ENCODE results near the gene EFEMP1.

- TF ChIP-seq POLR2A (IDR thresholded peaks at IDR 0.05; ENCODE audit: extremely low read depth, insufficient read length) = no peak
- no peak for TF ChIP-seq CTCF (IDR thresholded peaks at IDR 0.05; ENCODE audit: low read depth, low read length)
- TF ChIP-seq, protein P1, sequence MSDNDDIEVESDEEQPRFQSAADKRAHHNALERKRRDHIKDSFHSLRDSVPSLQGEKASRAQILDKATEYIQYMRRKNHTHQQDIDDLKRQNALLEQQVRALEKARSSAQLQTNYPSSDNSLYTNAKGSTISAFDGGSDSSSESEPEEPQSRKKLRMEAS (IDR thresholded peaks at IDR 0.05; ENCODE audit: low read depth, low read length) = no peak
- no peak for TF ChIP-seq MYC (IDR thresholded peaks at IDR 0.05; ENCODE audit: low read depth, low read length)
These were observed 37.7 kb downstream of the EFEMP1 start for GRCh38 chr2:55885944-55886281.

Measured in NB4 (cell line).